GM19193 (cell line): ENCODE measurements around the gene FAM133A.

Experiments used
- POLR2A ChIP-seq: IDR thresholded peaks from 4 replicates; pipeline ENCODE4 v1.6.1; 2011; ENCODE audit not compliant: insufficient read depth, insufficient read length; ENCODE audit errors: extremely low read depth

Gene FAM133A

GRCh38 chrX:93673869-93674271 lies at the start of gene FAM133A:
FAM133A (plus strand) TSS chrX:93674206; CDS start chrX:93709420, 35,214 bp downstream.
- TF ChIP-seq POLR2A: no peak

- TF ChIP-seq POLR2A: no peak
These were observed 36.4 kb upstream of the FAM133A start for GRCh38 chrX:93637591-93637990.

- TF ChIP-seq POLR2A: no peak
These were observed 24.6 kb upstream of the FAM133A start for GRCh38 chrX:93649381-93649780.

- no peak for TF ChIP-seq POLR2A
These were observed 13.4 kb upstream of the FAM133A start for GRCh38 chrX:93660575-93660974.

GRCh38 chrX:93673056-93673868 lies 744 bp upstream of the FAM133A start, which contains the start of gene NAP1L3:
NAP1L3 (minus strand) TSS chrX:93673578; CDS start chrX:93673304, 274 bp downstream.
- no peak for TF ChIP-seq POLR2A

- no peak for TF ChIP-seq POLR2A
These were observed 22.0 kb downstream of the FAM133A start for GRCh38 chrX:93695981-93696380.

GRCh38 chrX:93703701-93704100 lies 29.7 kb downstream of the FAM133A start:
- no peak for TF ChIP-seq POLR2A

- no peak for TF ChIP-seq POLR2A
These were observed 37.1 kb downstream of the FAM133A start for GRCh38 chrX:93711076-93711475.

- no peak for TF ChIP-seq POLR2A
These were observed 67.8 kb downstream of the FAM133A start for GRCh38 chrX:93741811-93742210.

- no peak for TF ChIP-seq POLR2A
These were observed 86.2 kb downstream of the FAM133A start for GRCh38 chrX:93760163-93760562.
